Measurements from ENCODE around the gene GSG1L2.

DNA sequence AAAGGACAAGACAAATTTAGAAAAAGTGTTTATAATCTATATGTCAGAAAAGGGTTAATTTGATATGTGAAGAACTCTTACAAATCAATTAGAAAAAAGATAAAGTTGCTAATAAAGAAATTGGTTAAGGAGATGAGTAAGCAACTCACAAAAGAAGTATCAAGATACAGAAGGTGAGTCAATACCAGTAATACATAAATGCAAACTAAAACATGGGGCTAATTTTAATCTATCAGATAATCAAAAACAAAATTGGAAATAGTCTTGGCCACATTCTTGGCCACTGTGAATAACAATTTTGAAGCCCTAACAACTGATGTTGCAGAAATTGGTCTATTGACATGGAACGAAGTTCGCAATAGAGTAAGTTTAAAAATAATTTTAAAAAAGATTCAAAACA is 37.3 kb downstream of the GSG1L2 start:
- TF ChIP-seq TAF1 (IDR thresholded peaks at IDR 0.05; ENCODE audit: borderline replicate concordance, low read depth, low read length) (no peak), POLR2A (IDR thresholded peaks at IDR 0.05; ENCODE audit: low read depth, low read length) (no peak), POLR2AphosphoS5 (IDR thresholded peaks at IDR 0.05; ENCODE audit: low read depth, low read length) (no peak)
